Prostate gland (tissue), 2 donors: Measurements from ENCODE around the gene EDEM3.

Experiments
- CTCF ChIP-seq, 4 experiments: fragments of 200-600 bp in 2 of 4; fragments of 450-650 bp in 2 of 4; sonication (generic) in 2 of 4; IDR thresholded peaks; 1 replicate in 3 of 4; 2 replicates in 1 of 4; pipeline ENCODE4 v1.5.1; 2016 to 2019; ENCODE audit warnings: antibody characterized with exemption in 4 of 4, mild to moderate bottlenecking in 2 of 4, moderate library complexity in 2 of 4
- POLR2A ChIP-seq: fragments of 450-650 bp; IDR thresholded peaks from one replicate; pipeline ENCODE4 v1.6.1; 2016; ENCODE audit warnings: antibody characterized with exemption, mild to moderate bottlenecking
- POLR2AphosphoS5 ChIP-seq: sonication (generic); formaldehyde crosslinking; IDR thresholded peaks from one replicate; pipeline ENCODE4 v1.6.1; 2017; ENCODE audit warnings: antibody characterized with exemption

GRCh38 chr1:184752656-184753055, 2.0 kb downstream of the EDEM3 start:
- TF ChIP-seq CTCF (IDR thresholded peaks at IDR 0.05) (no peak), POLR2A (no peak), POLR2AphosphoS5 (no peak)
